ENCODE data around the gene TMSB15B.
A peak's percentile ranks its signal among the peaks of the same experiment; 100 is the strongest.
"Not testable (repeated sequence)": the region's sequence is repeated elsewhere in the genome, so short reads cannot be mapped to it uniquely, and the experiment has no call there.

Gene TMSB15B

GRCh38 chrX:103962411-103963278 is at the start of gene TMSB15B:
TMSB15B (plus strand) TSS chrX:103962627.
- H3K79me2 ChIP-seq (ENCODE audit: control insufficient read depth, insufficient read depth, low read length, unreplicated experiment): not testable (repeated sequence)

GRCh38 chrX:103913356-103914020 is 48.9 kb upstream of the TMSB15B start:
- Histone ChIP-seq H3K27ac (ENCODE audit: low read depth, low read length) (no peak overlapping the region), H3K4me3 (ENCODE audit: low read depth, low read length) (no peak overlapping the region), H3K27me3 (ENCODE audit: insufficient read depth, low read length) (no peaks in the 10 kb centered on the region), H3K4me1 (ENCODE audit: control insufficient read depth, insufficient read depth, low read length, unreplicated experiment) (no peaks in the 10 kb centered on the region), H3K79me2 (ENCODE audit: control insufficient read depth, insufficient read depth, low read length, unreplicated experiment) (no peaks in the 10 kb centered on the region), H3K36me3 (ENCODE audit: insufficient read depth, low read length) (no peaks in the 10 kb centered on the region), H2AFZ (ENCODE audit: low read length, unreplicated experiment) (no peak overlapping the region)

More at GRCh38 chrX:103962411-103963278, at the start of gene TMSB15B:
- not testable (repeated sequence) for H3K27ac ChIP-seq (ENCODE audit: low read depth, low read length); H2AFZ ChIP-seq (ENCODE audit: low read length, unreplicated experiment); H3K36me3 ChIP-seq (ENCODE audit: insufficient read depth, low read length); H3K4me3 ChIP-seq (ENCODE audit: low read depth, low read length); H3K27me3 ChIP-seq (ENCODE audit: insufficient read depth, low read length); H3K4me1 ChIP-seq (ENCODE audit: control insufficient read depth, insufficient read depth, low read length, unreplicated experiment)

- Histone ChIP-seq H3K79me2 (ENCODE audit: control insufficient read depth, insufficient read depth, low read length, unreplicated experiment) (no peaks in the 10 kb centered on the region), H3K27ac (ENCODE audit: low read depth, low read length) (0 out of 2 replicates have a peak overlapping the region, but pooled peaks have one; percentile 59), H3K27me3 (ENCODE audit: insufficient read depth, low read length) (no peaks in the 10 kb centered on the region), H3K36me3 (ENCODE audit: insufficient read depth, low read length) (no peaks in the 10 kb centered on the region), H2AFZ (ENCODE audit: low read length, unreplicated experiment) (peak overlapping the region; percentile 60), H3K4me3 (ENCODE audit: low read depth, low read length) (peak overlapping the region; percentile 86), H3K4me1 (ENCODE audit: control insufficient read depth, insufficient read depth, low read length, unreplicated experiment) (no peaks in the 10 kb centered on the region)
Measured at GRCh38 chrX:103918050-103918449, 44.4 kb upstream of the TMSB15B start.

GRCh38 chrX:103918571-103919269 is 43.7 kb upstream of the TMSB15B start:
- Histone ChIP-seq H3K27me3 (ENCODE audit: insufficient read depth, low read length) (no peaks in the 10 kb centered on the region), H3K4me3 (ENCODE audit: low read depth, low read length) (peak overlapping the region; percentile 86), H3K4me1 (ENCODE audit: control insufficient read depth, insufficient read depth, low read length, unreplicated experiment) (no peaks in the 10 kb centered on the region), H3K36me3 (ENCODE audit: insufficient read depth, low read length) (no peaks in the 10 kb centered on the region), H2AFZ (ENCODE audit: low read length, unreplicated experiment) (peak overlapping the region; percentile 60), H3K79me2 (ENCODE audit: control insufficient read depth, insufficient read depth, low read length, unreplicated experiment) (no peaks in the 10 kb centered on the region), H3K27ac (ENCODE audit: low read depth, low read length) (peak overlapping the region; percentile 59)

GRCh38 chrX:103919270-103919637 is 43.2 kb upstream of the TMSB15B start:
- Histone ChIP-seq H3K27me3 (ENCODE audit: insufficient read depth, low read length) (no peaks in the 10 kb centered on the region), H2AFZ (ENCODE audit: low read length, unreplicated experiment) (peak overlapping the region; percentile 48), H3K4me1 (ENCODE audit: control insufficient read depth, insufficient read depth, low read length, unreplicated experiment) (no peaks in the 10 kb centered on the region), H3K27ac (ENCODE audit: low read depth, low read length) (peak overlapping the region; percentile 59), H3K4me3 (ENCODE audit: low read depth, low read length) (peak overlapping the region; percentile 86), H3K36me3 (ENCODE audit: insufficient read depth, low read length) (no peaks in the 10 kb centered on the region), H3K79me2 (ENCODE audit: control insufficient read depth, insufficient read depth, low read length, unreplicated experiment) (no peaks in the 10 kb centered on the region)

GRCh38 chrX:103920515-103920914 is 41.9 kb upstream of the TMSB15B start:
- not testable (repeated sequence) for H2AFZ ChIP-seq (ENCODE audit: low read length, unreplicated experiment); H3K4me1 ChIP-seq (ENCODE audit: control insufficient read depth, insufficient read depth, low read length, unreplicated experiment); H3K36me3 ChIP-seq (ENCODE audit: insufficient read depth, low read length); H3K27ac ChIP-seq (ENCODE audit: low read depth, low read length); H3K79me2 ChIP-seq (ENCODE audit: control insufficient read depth, insufficient read depth, low read length, unreplicated experiment); H3K27me3 ChIP-seq (ENCODE audit: insufficient read depth, low read length); H3K4me3 ChIP-seq (ENCODE audit: low read depth, low read length)

GRCh38 chrX:103927030-103927429 is 35.4 kb upstream of the TMSB15B start:
- H3K27me3 ChIP-seq (ENCODE audit: insufficient read depth, low read length): no peaks in the 10 kb centered on the region
- H3K27ac ChIP-seq (ENCODE audit: low read depth, low read length): no peak overlapping the region
- no peak overlapping the region for H3K4me3 ChIP-seq (ENCODE audit: low read depth, low read length)
- no peaks in the 10 kb centered on the region for H3K4me1 ChIP-seq (ENCODE audit: control insufficient read depth, insufficient read depth, low read length, unreplicated experiment)
- H2AFZ ChIP-seq (ENCODE audit: low read length, unreplicated experiment): no peak overlapping the region
- no peaks in the 10 kb centered on the region for H3K36me3 ChIP-seq (ENCODE audit: insufficient read depth, low read length)
- H3K79me2 ChIP-seq (ENCODE audit: control insufficient read depth, insufficient read depth, low read length, unreplicated experiment): no peaks in the 10 kb centered on the region

GRCh38 chrX:103927633-103928032 is 34.8 kb upstream of the TMSB15B start:
- Histone ChIP-seq H2AFZ (ENCODE audit: low read length, unreplicated experiment) (no peak overlapping the region), H3K79me2 (ENCODE audit: control insufficient read depth, insufficient read depth, low read length, unreplicated experiment) (no peaks in the 10 kb centered on the region), H3K36me3 (ENCODE audit: insufficient read depth, low read length) (no peaks in the 10 kb centered on the region), H3K27ac (ENCODE audit: low read depth, low read length) (no peak overlapping the region), H3K27me3 (ENCODE audit: insufficient read depth, low read length) (no peaks in the 10 kb centered on the region), H3K4me3 (ENCODE audit: low read depth, low read length) (no peak overlapping the region), H3K4me1 (ENCODE audit: control insufficient read depth, insufficient read depth, low read length, unreplicated experiment) (no peaks in the 10 kb centered on the region)

- no peaks in the 10 kb centered on the region for H3K79me2 ChIP-seq (ENCODE audit: control insufficient read depth, insufficient read depth, low read length, unreplicated experiment)
- no peaks in the 10 kb centered on the region for H3K27me3 ChIP-seq (ENCODE audit: insufficient read depth, low read length)
- no peak overlapping the region for H3K27ac ChIP-seq (ENCODE audit: low read depth, low read length)
- H3K4me3 ChIP-seq (ENCODE audit: low read depth, low read length): no peak overlapping the region
- no peaks in the 10 kb centered on the region for H3K36me3 ChIP-seq (ENCODE audit: insufficient read depth, low read length)
- no peak overlapping the region for H2AFZ ChIP-seq (ENCODE audit: low read length, unreplicated experiment)
- H3K4me1 ChIP-seq (ENCODE audit: control insufficient read depth, insufficient read depth, low read length, unreplicated experiment): no peaks in the 10 kb centered on the region
Measured at GRCh38 chrX:103932133-103932532, 30.3 kb upstream of the TMSB15B start.

- not testable (repeated sequence) for H2AFZ ChIP-seq (ENCODE audit: low read length, unreplicated experiment)
Measured at GRCh38 chrX:103940257-103940656, 22.2 kb upstream of the TMSB15B start.

More at GRCh38 chrX:103940257-103940656, 22.2 kb upstream of the TMSB15B start:
- not testable (repeated sequence) for H3K79me2 ChIP-seq (ENCODE audit: control insufficient read depth, insufficient read depth, low read length, unreplicated experiment); H3K4me3 ChIP-seq (ENCODE audit: low read depth, low read length); H3K27me3 ChIP-seq (ENCODE audit: insufficient read depth, low read length); H3K36me3 ChIP-seq (ENCODE audit: insufficient read depth, low read length); H3K27ac ChIP-seq (ENCODE audit: low read depth, low read length)
- H3K4me1 ChIP-seq (ENCODE audit: control insufficient read depth, insufficient read depth, low read length, unreplicated experiment): peaks cover 10% of the 10 kb centered on the region

All from ACC112 (cell line).